GM21619 (cell line): ENCODE results near the gene FAM120A.

Experiments used
- ATAC-seq: cut with Tn5 transposase; IDR thresholded peaks from one replicate; pipeline ENCODE4 v1.9.1; 2021; ENCODE audit not compliant: unreplicated experiment

FAM120A gene

DNA sequence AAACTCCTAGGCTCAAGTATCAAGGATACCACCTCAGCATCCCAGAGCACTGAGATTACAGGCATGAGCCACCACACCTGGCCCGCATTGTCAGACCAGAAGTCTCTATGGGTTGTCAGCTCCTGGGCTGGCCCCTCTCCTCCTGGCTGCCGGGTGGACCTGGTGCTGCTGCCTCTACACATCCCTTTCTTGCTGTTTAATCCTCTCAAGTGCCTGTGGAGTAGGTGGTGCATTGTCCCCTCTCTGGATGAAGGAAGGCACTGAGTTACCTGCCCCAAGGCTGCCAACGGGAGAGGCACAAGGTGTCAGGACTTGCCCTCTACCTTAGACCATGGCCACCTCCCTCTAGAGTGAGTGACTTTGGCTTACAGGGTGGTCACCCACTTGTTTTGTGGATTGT is 162.3 kb downstream of the FAM120A start:
- no peak for ATAC-seq

DNA sequence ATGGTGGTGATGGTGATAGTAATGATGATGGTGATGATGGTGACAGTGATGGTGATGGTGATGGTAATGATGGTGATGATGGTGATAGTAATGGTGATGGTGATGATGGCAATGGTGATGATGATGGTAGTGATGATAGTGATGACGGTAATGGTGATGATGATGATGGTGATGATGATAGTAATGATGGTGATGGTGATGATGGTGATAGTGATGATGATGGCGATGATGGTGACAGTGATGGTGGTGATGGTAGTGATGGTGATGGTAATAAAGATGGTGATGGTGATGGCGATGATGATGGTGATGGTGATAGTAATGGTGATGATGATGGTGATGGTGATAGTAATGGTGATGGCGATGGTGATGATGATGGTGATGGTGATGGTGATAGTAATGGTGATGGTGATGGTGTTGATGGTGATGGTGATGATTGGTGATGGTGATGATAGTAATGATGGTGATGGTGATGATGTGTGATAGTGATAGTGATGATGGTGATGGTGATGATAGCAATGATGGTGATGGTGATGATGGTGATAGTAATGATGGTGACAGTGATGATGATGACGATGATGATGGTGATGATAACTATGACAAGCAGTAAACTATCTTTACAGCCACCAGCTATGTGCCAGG is 163.5 kb downstream of the FAM120A start:
- no peak for ATAC-seq
